ENCODE results near the gene CCNO. TPM values are rescaled to one million over a fixed set of nuclear protein-coding genes. Genes with fewer than 3 reads are reported as not detected.

The CCNO gene
- total RNA-seq, 1 experiment from 2014 or later = 12.1 TPM

GRCh38 chr5:55226934-55227663 lies 6.3 kb downstream of the CCNO start, which contains the start of gene MCIDAS:
Gene MCIDAS, minus strand, starts transcription at chr5:55227315. Its CDS starts 177 bp downstream, at chr5:55227138.
- Histone ChIP-seq H3K27me3 (ENCODE audit: insufficient read depth, low read length) (no peaks in the 10 kb centered on the region), H3K4me3 (replicated peaks in 1 of 2; ENCODE audit: low read depth in 1 of 2, low read length in 2 of 2) (peak within 1 kb of the TSS; percentile 62 to 75), H3K4me2 (ENCODE audit: low read length) (peak within 1 kb of the TSS; percentile 92), H3K9me3 (ENCODE audit: control insufficient read depth in 1 of 2, insufficient read depth in 1 of 2, low read depth in 1 of 2, low read length in 2 of 2) (no peaks in the 10 kb centered on the region), H4K20me1 (ENCODE audit: insufficient read depth) (no peaks in the 10 kb centered on the region), H3K4me1 (ENCODE audit: control insufficient read depth in 1 of 2, insufficient read depth in 2 of 2, low read length in 2 of 2) (peaks cover 10 to 22% of the 10 kb centered on the region in 2 experiments), H3K9ac (ENCODE audit: low read length) (peak within 1 kb of the TSS; percentile 85), H3K27ac (ENCODE audit: low read depth, low read length) (peak within 1 kb of the TSS; percentile 92), H2AFZ (ENCODE audit: low read depth, low read length, poor library complexity, severe bottlenecking) (peak within 1 kb of the TSS; percentile 84), H3K36me3 (ENCODE audit: control insufficient read depth in 1 of 2, insufficient read depth in 2 of 2, low read length in 2 of 2) (0 out of 4 replicates have a peak, but pooled peaks cover 2 to 5% of the 10 kb centered on the region in 2 experiments), H3K9me2 (ENCODE audit: insufficient read depth) (no peaks in the 10 kb centered on the region), H3K79me2 (ENCODE audit: insufficient read depth, low read length) (peaks cover 3% of the 10 kb centered on the region; the same call in 1 of the 2 replicates)
- ChIA-PET RAD21 (ENCODE audit: low non-redundant PET in 1 of 2, low total read pairs in 2 of 2, uncharacterized antibody in 2 of 2, unreplicated experiment in 2 of 2) (no interaction called here), CTCF (interaction anchor here (1.2 to 1.7 kb wide), 3 partner anchors 9 to 465 kb away, joined by 3 to 8 read pairs (median 4); partner anchors contain the start of gene CDC20B), POLR2A (interaction anchor here (1.0 to 1.6 kb wide), 2 partner anchors 8 to 50 kb away, joined by 3 to 9 read pairs; no protein-coding TSS in a partner anchor)
- ATAC-seq (peak; percentile 79), DNase-seq (ENCODE audit: low read depth, low spot score) (peak; percentile 64)
- no peak for TF ChIP-seq CBX3 (IDR thresholded peaks at IDR 0.05; ENCODE audit: low read depth)
- peak; percentile 92 for TF ChIP-seq ZFX (IDR thresholded peaks at IDR 0.05)
- peak in 1 of 3 experiments; percentile 1; a peak in 1 of 6 replicates for TF ChIP-seq CTCF (IDR thresholded peaks at IDR 0.05 in 2 of 3, conservative IDR thresholded peaks at IDR 0.05 in 1 of 3; ENCODE audit: borderline replicate concordance in 1 of 3, insufficient read depth in 1 of 3, low read depth in 2 of 3, low read length in 2 of 3)
- peak; percentile 62 for TF ChIP-seq POLR2AphosphoS5 (IDR thresholded peaks at IDR 0.05; ENCODE audit: low read depth, low read length)
- no peak for TF ChIP-seq EZH2 (IDR thresholded peaks at IDR 0.05)
- peak; percentile 67 for TF ChIP-seq POLR2A (IDR thresholded peaks at IDR 0.05; ENCODE audit: borderline replicate concordance, extremely low read depth, insufficient read depth, insufficient read length)
- peak; percentile 15 for TF ChIP-seq TCF7L2 (IDR thresholded peaks at IDR 0.05; ENCODE audit: borderline replicate concordance, extremely low read depth, insufficient read depth, insufficient read length)
- no peak for TF ChIP-seq REST (IDR thresholded peaks at IDR 0.05; ENCODE audit: low read depth)
- TF ChIP-seq MAX (IDR thresholded peaks at IDR 0.05) = no peak
- intact Hi-C loops (cut with micrococcal nuclease) = loop anchor here (2.0 to 5.0 kb wide), 5 partner anchors 40 to 695 kb away; partner anchors contain the start of genes CDC20B, DHX29 and MTREX
- no TSS peak for BruUV-seq (replicated peaks)
